G401.6 (cell line): Measurements from ENCODE around the gene RFXANK.

Experiments used
- FAIRE-seq: peaks from 2 replicates; lab custom pipeline; 2012; peaks lifted over from hg19 to GRCh38; lab: Jason Lieb, UNC

Gene RFXANK

DNA sequence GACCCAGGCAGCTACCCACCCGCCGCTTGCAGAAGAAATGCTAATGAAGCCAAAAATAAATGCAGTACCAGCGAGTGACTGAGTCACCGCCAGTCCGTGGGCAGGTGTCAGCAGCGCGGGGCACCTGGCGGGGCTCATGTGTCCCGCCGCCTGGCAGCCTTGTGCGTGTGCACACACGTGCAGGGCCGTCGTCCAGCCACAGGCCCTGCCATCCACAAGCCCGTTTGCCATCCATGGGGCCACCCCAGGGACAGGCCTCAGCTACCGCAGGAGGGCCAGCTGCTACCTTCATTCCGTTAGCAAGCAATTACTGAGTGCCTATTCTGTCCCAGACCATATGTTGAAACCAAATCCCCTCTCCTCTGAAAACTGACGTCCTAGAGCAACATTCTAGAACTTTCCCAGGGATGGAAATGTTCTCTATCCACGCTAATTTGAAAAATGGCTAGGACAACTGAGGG lies 40.2 kb downstream of the RFXANK start:
- FAIRE-seq, result no peak

DNA sequence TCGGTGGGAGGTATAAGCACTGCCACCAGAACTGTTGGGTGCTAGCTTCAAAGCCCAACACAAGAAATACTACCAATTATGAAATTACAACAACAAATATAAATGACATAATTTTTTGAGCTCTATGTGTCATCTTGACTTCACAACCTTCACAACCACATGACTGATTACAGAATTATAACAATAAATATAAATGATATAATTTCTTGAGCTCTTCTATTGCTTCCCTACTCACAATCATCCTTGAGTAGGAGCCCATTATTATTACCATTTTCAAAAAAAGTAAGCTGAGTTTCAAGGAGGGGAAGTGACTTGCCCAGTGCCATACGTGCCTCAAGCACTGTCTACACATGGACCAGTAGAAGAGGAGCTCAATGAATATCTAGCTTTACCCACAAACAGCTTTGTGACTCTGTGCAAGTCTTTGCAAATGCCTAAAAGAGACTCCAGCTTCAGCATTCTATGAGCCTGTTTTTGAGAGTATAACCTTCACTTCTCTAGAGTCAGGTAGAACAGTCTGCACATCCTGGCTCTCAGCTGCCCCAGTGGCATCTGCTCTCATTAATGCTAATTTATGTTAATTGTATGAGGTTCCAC lies 42.3 kb downstream of the RFXANK start:
- no peak for FAIRE-seq

DNA sequence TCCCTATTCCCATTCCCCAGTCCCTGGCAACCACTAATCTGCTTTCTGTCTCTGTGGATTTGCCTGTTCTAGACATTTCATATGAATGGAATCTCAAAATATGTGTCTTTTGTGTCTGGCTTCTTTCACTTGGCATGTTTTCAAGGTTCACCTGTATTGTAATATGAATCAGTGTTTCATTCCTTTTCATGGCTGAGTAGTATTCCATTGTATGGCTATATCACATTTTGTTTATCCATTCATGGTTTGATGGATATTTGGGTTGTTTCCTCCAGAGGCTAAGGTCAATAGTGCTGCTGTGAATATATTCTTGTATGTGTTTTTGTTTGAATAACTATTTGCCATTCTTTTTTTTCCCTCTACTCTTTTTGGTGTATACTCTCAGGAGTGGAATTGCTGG lies 44.1 kb downstream of the RFXANK start:
- no peak for FAIRE-seq

DNA sequence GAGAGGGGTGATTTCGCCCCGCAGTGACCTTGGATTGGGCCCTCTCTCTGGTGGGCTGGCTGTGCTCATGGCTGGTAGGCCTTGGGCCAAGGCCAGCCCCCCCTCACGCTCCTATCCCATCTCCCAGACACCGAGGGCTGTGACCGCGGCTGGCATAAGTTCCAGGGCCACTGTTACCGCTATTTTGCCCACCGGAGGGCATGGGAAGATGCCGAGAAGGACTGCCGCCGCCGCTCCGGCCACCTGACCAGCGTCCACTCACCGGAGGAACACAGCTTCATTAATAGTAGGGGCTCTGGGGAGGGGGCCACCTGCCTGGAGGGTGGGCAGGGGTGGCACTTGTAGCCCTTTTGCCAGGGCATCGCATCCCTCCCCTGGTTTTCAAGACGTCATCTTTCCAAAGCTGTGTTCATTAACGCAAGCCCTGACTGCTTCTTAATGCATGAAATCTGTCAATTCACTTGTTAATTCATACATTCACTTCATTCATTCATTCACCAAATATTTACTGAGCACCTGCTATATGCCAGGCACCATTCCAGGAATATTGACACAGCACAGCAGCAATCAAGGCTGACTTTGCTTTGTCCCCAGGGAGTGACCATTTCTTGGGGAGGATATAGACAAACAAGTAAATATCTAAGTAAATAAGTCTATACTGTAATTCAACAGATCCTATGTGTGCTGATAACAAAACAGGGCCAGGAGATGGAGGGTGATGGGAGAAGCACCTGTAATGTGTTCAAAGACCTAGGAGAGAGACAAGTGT lies 46.3 kb downstream of the RFXANK start:
- no peak for FAIRE-seq

DNA sequence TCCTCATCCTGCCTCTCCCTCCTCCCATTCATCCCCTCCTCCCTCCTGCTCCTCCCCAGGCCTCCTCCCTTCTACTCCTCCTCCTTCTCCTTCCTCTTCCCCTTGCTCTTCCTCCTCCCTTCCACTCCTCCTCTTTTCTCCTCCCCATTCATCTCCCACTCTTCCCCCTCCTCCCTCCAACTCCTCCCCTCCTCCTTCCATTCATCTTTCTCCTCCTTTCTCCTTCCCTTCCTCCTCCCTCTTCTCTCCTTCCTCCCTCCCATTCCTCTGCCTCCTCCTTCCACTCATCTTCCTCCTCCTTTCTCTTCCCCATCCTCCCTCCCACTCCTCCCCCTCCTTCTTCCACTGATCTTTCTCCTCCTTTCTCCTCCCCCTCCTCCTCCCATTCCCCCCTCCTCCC lies 47.6 kb downstream of the RFXANK start:
- FAIRE-seq, result no peak

DNA sequence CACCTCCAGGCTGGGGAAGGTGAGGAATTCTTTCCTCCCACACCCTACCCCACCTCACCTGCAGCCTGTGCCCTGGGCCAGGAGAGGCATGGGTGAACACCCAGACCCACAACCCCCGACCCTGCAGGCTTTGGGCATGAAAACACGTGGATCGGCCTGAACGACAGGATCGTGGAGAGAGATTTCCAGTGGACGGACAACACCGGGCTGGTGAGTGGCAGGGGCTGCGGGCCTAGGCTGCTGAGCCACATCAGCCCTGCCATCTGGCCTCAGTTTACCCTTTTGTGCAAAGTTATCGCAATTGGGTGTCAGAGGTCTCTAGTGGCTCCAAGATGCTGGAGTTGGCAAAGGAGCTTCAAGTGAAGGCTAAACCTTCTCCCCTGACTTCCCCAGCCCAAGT lies 48.4 kb downstream of the RFXANK start:
- no peak for FAIRE-seq

DNA sequence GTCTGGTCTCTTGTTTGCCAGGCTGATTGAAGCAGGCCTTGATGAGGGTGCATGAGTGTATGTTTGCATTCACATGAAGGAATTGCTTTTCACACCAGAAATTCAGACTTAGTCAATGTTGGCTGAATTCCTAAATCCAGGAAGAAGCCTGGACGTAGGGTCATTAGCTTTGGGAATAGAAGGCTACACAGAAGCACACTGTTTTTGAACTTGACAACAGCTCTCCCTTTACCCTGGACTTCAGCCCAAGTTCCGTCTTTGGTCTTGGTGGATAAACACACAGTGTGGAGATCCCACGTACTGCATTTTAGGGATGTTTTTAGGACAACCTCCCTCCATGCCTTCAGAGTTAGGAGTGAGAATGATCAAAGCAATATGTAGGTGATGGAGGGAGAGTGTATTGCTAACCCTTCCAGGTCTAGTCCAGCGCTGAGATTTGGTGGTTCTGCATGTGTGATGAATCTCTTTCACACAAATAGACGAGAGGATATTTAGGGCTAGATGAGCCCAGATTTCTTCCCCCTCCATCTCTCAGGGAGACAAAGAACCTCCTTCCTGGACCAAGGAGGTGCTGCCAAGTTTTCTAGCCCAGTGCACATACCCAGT lies 58.2 kb downstream of the RFXANK start:
- FAIRE-seq, result no peak
